Duodenal mucosa (tissue), 2 donors: ENCODE results near the gene TEX19.

Experiments used
- H3K27ac ChIP-seq: one replicate; pipeline ENCODE4 v1.7.0; 2013; ENCODE audit warnings: low read depth, low read length
- H3K27me3 ChIP-seq, 2 donors: one replicate each; pipeline ENCODE4 v1.7.0; 2013; ENCODE audit warnings: low read length in 2 of 2, control low read depth in 1 of 2; ENCODE audit not compliant: insufficient read depth in 2 of 2, control insufficient read depth in 1 of 2
- H3K36me3 ChIP-seq, 2 donors: one replicate each; pipeline ENCODE4 v1.7.0; 2013; ENCODE audit warnings: low read length in 2 of 2, control low read depth in 1 of 2; ENCODE audit not compliant: insufficient read depth in 2 of 2, control insufficient read depth in 1 of 2
- H3K4me1 ChIP-seq, 2 donors: one replicate each; pipeline ENCODE4 v1.7.0; 2013; ENCODE audit warnings: low read length in 2 of 2, control low read depth in 1 of 2; ENCODE audit not compliant: insufficient read depth in 2 of 2, control insufficient read depth in 1 of 2
- H3K4me3 ChIP-seq, 2 donors: one replicate each; pipeline ENCODE4 v1.7.0; 2013; ENCODE audit warnings: low read length in 2 of 2, low read depth in 1 of 2
- H3K9ac ChIP-seq, 2 donors: one replicate each; pipeline ENCODE4 v1.7.0; 2013; ENCODE audit warnings: low read length in 2 of 2, low read depth in 1 of 2
- H3K9me3 ChIP-seq, 2 donors: one replicate each; pipeline ENCODE4 v1.7.0; 2013; ENCODE audit warnings: low read length in 2 of 2, control low read depth in 1 of 2; ENCODE audit not compliant: control insufficient read depth in 1 of 2

Gene TEX19

DNA sequence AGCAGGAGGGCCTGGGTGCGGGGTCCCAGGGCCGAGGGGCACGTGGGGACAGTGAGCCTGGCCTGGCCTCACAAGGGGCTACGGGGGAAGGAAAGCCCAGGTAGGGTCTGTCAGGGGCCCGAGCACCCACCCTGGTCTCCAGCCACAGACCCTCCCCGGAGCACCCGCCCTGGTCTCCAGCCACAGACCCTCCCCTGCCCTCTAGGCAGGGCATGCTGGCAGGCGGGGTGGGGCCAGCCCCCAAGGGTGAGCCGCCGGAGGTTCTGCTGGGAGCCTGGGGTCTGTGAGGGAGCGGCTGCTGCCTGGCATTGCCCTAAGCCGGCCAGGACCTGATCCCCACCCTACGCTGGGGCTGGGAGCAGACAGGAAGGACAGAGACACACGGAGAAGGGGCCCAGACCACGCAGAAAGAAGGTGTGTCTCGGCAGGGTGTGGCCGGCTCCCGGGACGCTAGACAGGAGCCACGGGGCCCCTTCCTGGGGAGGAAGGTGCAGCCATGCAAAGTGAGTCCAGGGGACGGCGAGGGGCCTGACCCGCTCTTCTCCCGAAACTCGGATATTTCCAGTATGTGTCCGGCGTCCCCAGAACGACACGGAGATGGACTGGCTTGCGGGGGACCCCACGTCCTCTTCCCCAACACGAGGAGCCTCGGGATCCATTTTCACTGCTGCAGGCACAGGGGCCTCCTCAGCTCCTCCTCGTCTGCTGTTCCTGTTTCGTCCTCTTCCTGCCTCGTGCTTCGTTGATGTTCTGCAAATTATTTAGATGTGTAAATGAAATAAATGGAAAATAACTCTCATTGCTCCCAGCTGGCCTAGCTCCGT is 28.0 kb downstream of the TEX19 start:
- H3K9ac ChIP-seq = no peak overlapping the region
- no peaks in the 10 kb centered on the region for H3K9me3 ChIP-seq
- no peaks in the 10 kb centered on the region for H3K36me3 ChIP-seq
- H3K4me3 ChIP-seq = no peak overlapping the region
- no peak overlapping the region for H3K27ac ChIP-seq
- H3K4me1 ChIP-seq = peaks cover 11 to 15% of the 10 kb centered on the region in 2 donors
- peaks cover 16 to 22% of the 10 kb centered on the region in 2 donors for H3K27me3 ChIP-seq

- H3K4me3 ChIP-seq = no peak overlapping the region
- H3K9ac ChIP-seq = no peak overlapping the region
- no peak overlapping the region for H3K27ac ChIP-seq
- H3K9me3 ChIP-seq = no peaks in the 10 kb centered on the region
- H3K36me3 ChIP-seq = peaks cover 0 to 5% of the 10 kb centered on the region in 2 donors
- H3K4me1 ChIP-seq = peaks cover 11 to 15% of the 10 kb centered on the region in 2 donors
- peaks cover 16 to 22% of the 10 kb centered on the region in 2 donors for H3K27me3 ChIP-seq
These were observed 28.7 kb downstream of the TEX19 start for GRCh38 chr17:82387705-82388106.

DNA sequence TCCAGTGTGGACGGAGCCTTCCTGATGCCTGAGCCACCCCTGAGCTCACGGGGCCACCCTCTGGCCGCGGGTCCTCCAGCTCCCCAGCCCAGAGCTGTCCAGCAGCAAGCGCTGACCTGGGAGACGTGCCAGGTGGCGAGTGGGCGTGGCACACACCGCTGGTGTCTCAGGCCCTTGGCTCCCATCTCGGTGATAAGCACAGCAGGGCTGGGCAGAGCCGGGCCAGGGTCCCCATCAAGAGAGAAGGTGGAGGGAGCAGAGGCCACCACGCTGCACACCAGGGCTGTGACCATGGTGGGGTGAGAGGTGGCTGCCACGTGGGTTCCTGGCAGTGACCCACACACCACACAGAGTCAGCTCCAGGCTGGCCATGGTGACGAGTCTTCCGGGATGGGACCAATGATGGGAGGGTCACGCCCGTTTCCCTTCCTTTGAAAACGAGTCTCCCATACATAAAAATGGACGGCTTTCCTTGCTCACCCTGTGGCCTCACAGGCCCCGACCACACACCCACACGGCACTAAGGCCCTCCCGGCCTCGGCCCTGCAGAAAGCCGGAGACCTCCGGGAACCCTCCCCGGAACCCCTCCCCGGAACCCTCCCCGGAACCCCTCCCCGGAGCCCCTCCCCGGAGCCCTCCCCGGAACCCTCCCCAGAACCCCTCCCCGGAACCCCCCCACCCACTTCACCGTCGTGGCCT is 29.3 kb downstream of the TEX19 start:
- H3K27me3 ChIP-seq = peaks cover 16 to 22% of the 10 kb centered on the region in 2 donors
- peaks cover 11 to 15% of the 10 kb centered on the region in 2 donors for H3K4me1 ChIP-seq
- H3K4me3 ChIP-seq = no peak overlapping the region
- no peaks in the 10 kb centered on the region for H3K9me3 ChIP-seq
- H3K27ac ChIP-seq = no peak overlapping the region
- H3K36me3 ChIP-seq = peaks cover 0 to 6% of the 10 kb centered on the region in 2 donors
- no peak overlapping the region for H3K9ac ChIP-seq

DNA sequence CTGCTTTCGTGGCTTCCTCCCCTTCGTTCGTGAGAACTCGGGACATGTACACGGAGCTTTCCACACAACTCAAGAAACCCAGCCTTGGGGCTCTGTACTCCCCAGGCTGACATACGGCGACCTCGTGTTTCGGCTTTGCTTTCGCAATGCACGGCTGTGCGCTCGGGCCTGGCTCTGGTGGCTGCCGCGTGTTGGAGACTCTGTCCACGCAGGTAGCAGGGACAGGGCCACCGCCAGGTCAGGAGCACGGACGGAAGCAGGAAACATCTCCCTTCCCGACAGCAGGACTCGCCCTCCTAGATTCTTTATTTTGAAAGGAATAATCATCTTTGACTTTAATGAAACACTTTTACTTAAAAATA is 29.9 kb downstream of the TEX19 start:
- H3K9ac ChIP-seq = no peak overlapping the region
- no peak overlapping the region for H3K4me3 ChIP-seq
- H3K4me1 ChIP-seq = peaks cover 11 to 15% of the 10 kb centered on the region in 2 donors
- peaks cover 0 to 10% of the 10 kb centered on the region in 2 donors for H3K36me3 ChIP-seq
- H3K27ac ChIP-seq = no peak overlapping the region
- no peaks in the 10 kb centered on the region for H3K9me3 ChIP-seq
- H3K27me3 ChIP-seq = peaks cover 16 to 22% of the 10 kb centered on the region in 2 donors

- H3K27me3 ChIP-seq = peaks cover 16 to 22% of the 10 kb centered on the region in 2 donors
These were observed 30.3 kb downstream of the TEX19 start for GRCh38 chr17:82389379-82389778.

GRCh38 chr17:82390015-82390859 is 31.2 kb downstream of the TEX19 start:
- H3K27me3 ChIP-seq = peaks cover 16 to 19% of the 10 kb centered on the region in 2 donors
- H3K9me3 ChIP-seq = no peaks in the 10 kb centered on the region
- H3K9ac ChIP-seq = no peak overlapping the region
- no peak overlapping the region for H3K4me3 ChIP-seq
- no peak overlapping the region for H3K27ac ChIP-seq
- peaks cover 0 to 10% of the 10 kb centered on the region in 2 donors for H3K4me1 ChIP-seq
- H3K36me3 ChIP-seq = peaks cover 0 to 16% of the 10 kb centered on the region in 2 donors

More at GRCh38 chr17:82389379-82389778, 30.3 kb downstream of the TEX19 start:
- Histone ChIP-seq H3K9me3 (no peaks in the 10 kb centered on the region), H3K9ac (no peak overlapping the region), H3K4me3 (no peak overlapping the region), H3K27ac (no peak overlapping the region), H3K4me1 (peaks cover 6 to 15% of the 10 kb centered on the region in 2 donors), H3K36me3 (peaks cover 0 to 12% of the 10 kb centered on the region in 2 donors)

GRCh38 chr17:82390860-82391435 is 31.9 kb downstream of the TEX19 start:
- H3K4me3 ChIP-seq = no peak overlapping the region
- peaks cover 0 to 10% of the 10 kb centered on the region in 2 donors for H3K4me1 ChIP-seq
- H3K9me3 ChIP-seq = no peaks in the 10 kb centered on the region
- H3K36me3 ChIP-seq = peaks cover 0 to 16% of the 10 kb centered on the region in 2 donors
- H3K27ac ChIP-seq = no peak overlapping the region
- H3K27me3 ChIP-seq = peaks cover 16 to 19% of the 10 kb centered on the region in 2 donors
- H3K9ac ChIP-seq = no peak overlapping the region

DNA sequence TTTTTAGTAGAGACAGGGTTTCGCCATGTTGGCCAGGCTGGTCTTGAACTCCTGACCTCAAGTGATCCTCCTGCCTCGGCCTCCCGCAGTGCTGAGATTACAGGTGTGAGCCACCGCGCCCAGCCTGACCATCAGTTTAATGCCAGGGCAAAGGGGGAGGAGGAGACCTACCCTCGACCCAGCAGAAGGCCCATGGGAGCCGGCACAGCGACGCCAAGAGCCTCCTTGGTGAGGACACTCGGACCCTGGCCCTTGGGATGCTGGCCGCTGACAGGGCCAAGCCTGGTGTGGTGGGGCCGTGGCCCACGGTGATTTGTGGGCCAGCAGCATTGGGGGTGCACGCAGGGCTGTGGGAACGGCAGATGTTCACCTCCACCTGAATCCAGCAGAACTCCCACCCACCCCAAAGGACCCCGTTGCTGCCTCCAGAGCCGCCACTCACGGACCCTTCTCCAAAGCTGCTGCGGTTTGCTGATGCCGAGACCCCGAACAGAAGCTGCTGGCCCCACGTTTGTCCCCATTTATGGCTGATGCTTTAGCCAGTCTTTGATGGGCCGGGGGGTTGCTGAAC is 32.5 kb downstream of the TEX19 start:
- Histone ChIP-seq H3K9ac (no peak overlapping the region), H3K4me3 (no peak overlapping the region), H3K27me3 (peaks cover 16% of the 10 kb centered on the region in 2 donors), H3K27ac (no peak overlapping the region), H3K4me1 (peaks cover 0 to 10% of the 10 kb centered on the region in 2 donors), H3K36me3 (peaks cover 0 to 16% of the 10 kb centered on the region in 2 donors), H3K9me3 (no peaks in the 10 kb centered on the region)

DNA sequence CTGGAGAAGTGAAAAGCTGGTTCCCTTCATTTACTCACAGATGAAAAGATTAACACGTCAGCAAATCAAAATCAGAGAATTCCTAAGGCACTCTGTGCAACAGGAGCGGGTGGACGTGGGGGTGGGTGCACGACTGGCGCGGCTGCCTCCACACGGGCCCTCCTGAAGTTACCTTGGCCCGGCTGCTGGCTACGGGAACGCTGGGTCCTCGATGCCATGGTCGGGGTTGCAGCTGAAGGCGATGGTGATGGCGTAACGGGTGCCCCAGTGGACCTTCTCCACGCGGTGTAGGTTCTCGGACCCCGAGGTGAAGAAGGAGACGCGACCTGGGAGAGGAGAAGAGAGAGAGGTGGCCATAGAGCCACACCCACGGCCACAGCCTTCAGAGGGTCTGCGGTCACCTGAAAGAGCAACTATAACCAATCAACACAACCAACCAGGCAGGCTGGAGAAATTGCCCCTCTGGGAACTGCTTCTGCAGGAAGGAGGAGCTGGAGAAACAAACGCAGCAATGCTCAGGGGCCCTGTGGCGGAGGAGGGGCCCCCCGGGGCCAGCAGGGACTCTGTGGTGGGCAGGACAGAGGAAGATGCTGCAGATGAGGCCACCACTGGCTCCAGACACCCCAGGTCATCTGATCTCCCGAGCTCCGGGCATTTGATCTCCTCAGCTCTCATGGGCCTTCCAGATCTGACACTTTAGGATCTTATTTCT is 33.3 kb downstream of the TEX19 start:
- Histone ChIP-seq H3K9ac (no peak overlapping the region), H3K4me3 (no peak overlapping the region), H3K4me1 (peaks cover 0 to 6% of the 10 kb centered on the region in 2 donors), H3K36me3 (peaks cover 0 to 16% of the 10 kb centered on the region in 2 donors), H3K9me3 (no peaks in the 10 kb centered on the region), H3K27me3 (peaks cover 9 to 10% of the 10 kb centered on the region in 2 donors), H3K27ac (no peak overlapping the region)
